ENCODE data around the gene RPA1.

DNA sequence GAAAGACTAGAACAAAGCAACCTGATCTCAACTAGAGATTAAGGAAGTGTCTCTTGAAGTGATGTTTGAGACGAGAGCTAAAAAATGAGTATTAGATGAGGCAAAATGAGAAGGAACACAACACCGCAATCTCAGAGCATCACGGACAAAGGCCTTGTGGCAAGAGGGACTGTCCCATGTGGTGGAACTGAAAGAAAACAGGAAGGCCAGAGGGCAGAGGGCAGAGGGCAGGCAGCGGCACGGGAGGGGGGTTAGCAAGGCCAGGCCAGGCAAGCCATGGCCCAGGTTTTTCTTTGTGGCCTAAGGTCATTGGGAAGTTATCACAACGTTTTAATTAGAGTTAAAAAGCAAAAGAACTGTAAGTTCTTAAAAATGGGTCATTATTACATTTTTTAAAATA, 22.5 kb downstream of the RPA1 start:
- TF ChIP-seq, protein P1, sequence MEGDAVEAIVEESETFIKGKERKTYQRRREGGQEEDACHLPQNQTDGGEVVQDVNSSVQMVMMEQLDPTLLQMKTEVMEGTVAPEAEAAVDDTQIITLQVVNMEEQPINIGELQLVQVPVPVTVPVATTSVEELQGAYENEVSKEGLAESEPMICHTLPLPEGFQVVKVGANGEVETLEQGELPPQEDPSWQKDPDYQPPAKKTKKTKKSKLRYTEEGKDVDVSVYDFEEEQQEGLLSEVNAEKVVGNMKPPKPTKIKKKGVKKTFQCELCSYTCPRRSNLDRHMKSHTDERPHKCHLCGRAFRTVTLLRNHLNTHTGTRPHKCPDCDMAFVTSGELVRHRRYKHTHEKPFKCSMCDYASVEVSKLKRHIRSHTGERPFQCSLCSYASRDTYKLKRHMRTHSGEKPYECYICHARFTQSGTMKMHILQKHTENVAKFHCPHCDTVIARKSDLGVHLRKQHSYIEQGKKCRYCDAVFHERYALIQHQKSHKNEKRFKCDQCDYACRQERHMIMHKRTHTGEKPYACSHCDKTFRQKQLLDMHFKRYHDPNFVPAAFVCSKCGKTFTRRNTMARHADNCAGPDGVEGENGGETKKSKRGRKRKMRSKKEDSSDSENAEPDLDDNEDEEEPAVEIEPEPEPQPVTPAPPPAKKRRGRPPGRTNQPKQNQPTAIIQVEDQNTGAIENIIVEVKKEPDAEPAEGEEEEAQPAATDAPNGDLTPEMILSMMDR (IDR thresholded peaks at IDR 0.05) = no peak
- no peak for TF ChIP-seq TCF7L2 (IDR thresholded peaks at IDR 0.05; ENCODE audit: low read depth, low read length)
